Mesenchymal stem cell (in vitro differentiated cells and primary cell): Measurements from ENCODE around the gene CYP2A6.
"Not testable (repeated sequence)": the region's sequence is repeated elsewhere in the genome, so short reads cannot be mapped to it uniquely, and the experiment has no call there.

Experiments
- DNase-seq: peaks from one replicate; pipeline ENCODE4 v3.0.0-alpha.2; 2013
- H2AFZ ChIP-seq: one replicate; pipeline ENCODE4 v1.6.1; 2013; ENCODE audit warnings: low read depth, mild to moderate bottlenecking, control low read depth, inconsistent platforms, low read length, moderate library complexity
- H2AK5ac ChIP-seq: 2 replicates; pipeline ENCODE4 v1.6.1; 2013; ENCODE audit warnings: low read length, moderate library complexity, mild to moderate bottlenecking, inconsistent platforms; ENCODE audit not compliant: severe bottlenecking
- H2BK120ac ChIP-seq: one replicate; pipeline ENCODE4 v1.6.1; 2013; ENCODE audit warnings: low read depth, mild to moderate bottlenecking, inconsistent platforms, low read length, moderate library complexity
- H2BK12ac ChIP-seq, 2 experiments: one replicate each; pipeline ENCODE4 v1.6.1; 2013; ENCODE audit warnings: inconsistent platforms in 2 of 2, low read length in 2 of 2, mild to moderate bottlenecking in 2 of 2, moderate library complexity in 2 of 2, control low read depth in 1 of 2
- H2BK15ac ChIP-seq: one replicate; pipeline ENCODE4 v1.6.1; 2013; ENCODE audit warnings: mild to moderate bottlenecking, low read depth, inconsistent platforms; ENCODE audit not compliant: poor library complexity, severe bottlenecking
- H2BK5ac ChIP-seq: 2 replicates; pipeline ENCODE4 v1.6.1; 2013; ENCODE audit warnings: low read depth, mild to moderate bottlenecking, low read length, control low read depth, inconsistent platforms; ENCODE audit not compliant: poor library complexity, severe bottlenecking
- H3K14ac ChIP-seq, 2 experiments: one replicate each; pipeline ENCODE4 v1.6.1; 2013; ENCODE audit warnings: inconsistent platforms in 2 of 2, low read length in 2 of 2, control low read depth in 1 of 2, mild to moderate bottlenecking in 1 of 2, moderate library complexity in 1 of 2
- H3K18ac ChIP-seq, 2 experiments: one replicate each; pipeline ENCODE4 v1.6.1; 2013; ENCODE audit warnings: inconsistent platforms in 2 of 2, low read length in 2 of 2, control low read depth in 1 of 2, low read depth in 1 of 2, mild to moderate bottlenecking in 1 of 2
- H3K23ac ChIP-seq, 2 experiments: one replicate each; pipeline ENCODE4 v1.6.1; 2013; ENCODE audit warnings: inconsistent platforms in 2 of 2, low read length in 2 of 2, mild to moderate bottlenecking in 2 of 2, moderate library complexity in 2 of 2, control low read depth in 1 of 2
- H3K27ac ChIP-seq: 2 replicates; pipeline ENCODE4 v1.5.1; 2013; ENCODE audit warnings: mild to moderate bottlenecking, moderate library complexity, low read length, control low read depth, inconsistent platforms; ENCODE audit not compliant: poor library complexity, severe bottlenecking
- H3K27me3 ChIP-seq, 2 experiments: 2 replicates each; pipeline versions ENCODE4 v1.6.1 to v1.7.0; 2013; ENCODE audit warnings: low read length in 2 of 2, mild to moderate bottlenecking in 2 of 2, moderate library complexity in 2 of 2, control low read depth in 1 of 2, inconsistent platforms in 1 of 2; ENCODE audit not compliant: control insufficient read depth in 1 of 2, insufficient read depth in 1 of 2
- H3K36me3 ChIP-seq, 2 experiments: 2 replicates each; pipeline versions ENCODE4 v1.6.1 to v1.7.0; 2013; ENCODE audit warnings: low read length in 2 of 2, control low read depth in 1 of 2, inconsistent platforms in 1 of 2, low read depth in 1 of 2, mild to moderate bottlenecking in 1 of 2; ENCODE audit not compliant: insufficient read depth in 2 of 2, control insufficient read depth in 1 of 2
- H3K4ac ChIP-seq, 2 experiments: one replicate each; pipeline ENCODE4 v1.6.1; 2013; ENCODE audit warnings: inconsistent platforms in 2 of 2, low read length in 2 of 2, mild to moderate bottlenecking in 2 of 2, moderate library complexity in 2 of 2, control low read depth in 1 of 2, low read depth in 1 of 2
- H3K4me1 ChIP-seq: 2 replicates; pipeline ENCODE4 v1.6.1; 2013; ENCODE audit warnings: low read depth, low read length, control low read depth; ENCODE audit not compliant: control insufficient read depth, insufficient read depth
- H3K4me2 ChIP-seq: 2 replicates; pipeline ENCODE4 v1.6.1; 2013; ENCODE audit warnings: low read length, mild to moderate bottlenecking, inconsistent platforms; ENCODE audit not compliant: poor library complexity, severe bottlenecking
- H3K4me3 ChIP-seq, 2 experiments: 2 replicates each; pipeline versions ENCODE4 v1.5.1 to v1.7.0; 2013; ENCODE audit warnings: low read length in 2 of 2, mild to moderate bottlenecking in 2 of 2, control low read depth in 1 of 2, low read depth in 1 of 2; ENCODE audit not compliant: insufficient read depth in 1 of 2
- H3K79me1 ChIP-seq: replicated peaks from 2 replicates; pipeline ENCODE4 v1.6.1; 2013; ENCODE audit warnings: mild to moderate bottlenecking, control low read depth, low read length, inconsistent platforms; ENCODE audit not compliant: poor library complexity, severe bottlenecking
- H3K9ac ChIP-seq: 2 replicates; pipeline ENCODE4 v1.7.0; 2013; ENCODE audit warnings: mild to moderate bottlenecking, low read length, moderate library complexity
- H3K9me3 ChIP-seq: 2 replicates; pipeline ENCODE4 v1.7.0; 2013; ENCODE audit warnings: mild to moderate bottlenecking, low read length; ENCODE audit not compliant: control insufficient read depth
- H4K8ac ChIP-seq: one replicate; pipeline ENCODE4 v1.6.1; 2013; ENCODE audit warnings: inconsistent platforms, mild to moderate bottlenecking, low read length, moderate library complexity
- H4K91ac ChIP-seq: one replicate; pipeline ENCODE4 v1.6.1; 2013; ENCODE audit warnings: mild to moderate bottlenecking, low read length, inconsistent platforms
- WGBS: methylation state at CpG from one replicate; pipeline ENCODE4 v1.1.7; 2013; ENCODE audit warnings: mixed read lengths; 5-methylcytosine and 5-hydroxymethylcytosine counted together

CYP2A6 gene

DNA sequence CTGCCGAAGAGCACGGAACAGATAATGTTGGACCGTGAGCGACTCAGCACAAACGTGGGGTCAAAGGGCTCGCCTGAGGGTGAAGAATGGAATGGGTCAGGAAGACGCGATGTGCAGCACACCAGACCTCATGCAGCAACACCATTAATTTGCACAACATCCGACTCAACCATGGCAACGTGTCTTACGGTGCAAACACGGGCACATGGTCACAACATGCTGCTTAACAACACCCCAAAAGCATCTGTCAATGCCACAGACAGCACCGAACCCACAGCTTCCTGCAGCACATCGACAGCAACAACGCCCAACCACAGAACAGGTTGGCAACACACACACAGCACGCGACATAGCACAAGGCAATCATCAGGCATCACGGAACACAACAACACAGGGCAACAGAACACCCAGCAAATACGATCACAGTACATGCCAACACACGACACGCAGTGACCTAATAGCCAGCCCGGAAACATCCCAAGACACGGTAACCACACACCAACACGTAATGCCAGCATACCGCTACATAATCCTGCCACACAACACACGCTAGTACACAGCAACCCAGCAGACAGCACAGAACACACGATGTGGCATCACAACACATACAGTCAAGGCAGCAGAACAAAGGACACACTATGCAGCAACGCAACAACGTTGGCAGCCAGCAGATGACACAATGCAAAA, 23.4 kb downstream of the CYP2A6 start:
- WGBS = 97% methylated on average over 29 of the region's 29 CpGs

DNA sequence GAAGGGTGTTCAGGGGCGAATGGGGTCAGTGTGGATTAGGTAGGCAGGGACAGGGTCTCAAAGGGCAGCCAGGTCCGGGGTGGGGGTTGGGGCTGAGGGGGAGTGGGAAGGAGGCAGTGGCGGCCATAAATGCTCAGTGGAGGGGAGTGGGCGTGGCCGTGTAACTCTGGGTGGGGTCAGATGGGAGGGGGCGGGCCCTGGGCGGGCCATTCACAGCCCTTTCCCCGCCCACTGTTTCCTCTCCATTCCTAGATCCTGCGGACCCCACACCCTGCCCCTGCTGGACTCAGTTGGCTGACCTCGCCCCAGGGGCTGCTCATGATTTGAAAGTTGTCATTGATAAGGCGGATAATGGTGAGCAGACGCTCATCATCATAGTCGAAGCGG, 23.9 kb downstream of the CYP2A6 start:
- DNase-seq = not testable (repeated sequence)
- WGBS = 97% methylated on average over 6 of the region's 14 CpGs

More for the DNA sequence above, 23.4 kb downstream of the CYP2A6 start:
- H3K4me1 ChIP-seq = peaks cover 13% of the 10 kb centered on the region
- H3K4me3 ChIP-seq, H3K27me3 ChIP-seq, DNase-seq, H3K14ac ChIP-seq, H3K9me3 ChIP-seq, H3K27ac ChIP-seq, H3K79me1 ChIP-seq, H3K4me2 ChIP-seq, H2BK12ac ChIP-seq, H4K91ac ChIP-seq, H2BK120ac ChIP-seq, H3K9ac ChIP-seq, H2AFZ ChIP-seq, H3K18ac ChIP-seq, H2BK5ac ChIP-seq, H2AK5ac ChIP-seq, H3K4ac ChIP-seq, H4K8ac ChIP-seq, H3K23ac ChIP-seq, H2BK15ac ChIP-seq: not testable (repeated sequence)
- H3K36me3 ChIP-seq = peaks cover 11 to 28% of the 10 kb centered on the region in 2 experiments

DNA sequence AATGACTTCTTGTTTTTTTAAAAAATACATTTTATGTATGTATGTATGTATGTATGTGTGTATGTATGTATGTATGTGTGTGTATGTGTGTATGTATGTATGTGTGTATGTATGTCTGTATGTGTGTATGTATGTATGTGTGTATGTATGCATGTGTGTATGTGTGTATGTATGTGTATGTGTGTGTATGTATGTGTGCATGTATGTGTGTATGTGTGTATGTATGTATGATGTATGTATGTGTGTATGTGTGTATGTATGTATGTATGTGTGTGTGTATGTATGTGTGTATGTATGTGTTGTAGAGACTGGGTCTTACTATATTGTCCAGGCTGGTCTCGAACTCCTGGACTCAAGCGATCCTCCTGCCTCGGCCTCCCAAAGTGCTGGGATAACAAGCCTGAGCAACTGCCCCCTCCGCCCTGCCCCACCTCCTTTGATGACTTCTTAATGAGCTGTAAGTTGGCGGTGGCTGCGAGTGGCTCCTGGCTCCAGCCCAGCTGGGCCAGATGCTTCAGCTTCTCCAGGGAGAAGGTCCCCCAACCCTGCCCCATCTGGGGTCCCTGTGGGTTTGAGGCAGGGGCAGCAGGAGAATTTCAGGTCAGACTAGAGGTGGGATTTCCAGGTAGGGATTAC, 24.7 kb downstream of the CYP2A6 start:
- H3K27me3 ChIP-seq, H3K23ac ChIP-seq, H3K14ac ChIP-seq, H3K9me3 ChIP-seq, H4K8ac ChIP-seq, H2AFZ ChIP-seq, H2BK120ac ChIP-seq, H3K27ac ChIP-seq, H2AK5ac ChIP-seq, H4K91ac ChIP-seq, H3K18ac ChIP-seq, H3K79me1 ChIP-seq, H3K4ac ChIP-seq, H3K9ac ChIP-seq, H3K4me2 ChIP-seq, DNase-seq, H2BK12ac ChIP-seq, H2BK5ac ChIP-seq, H2BK15ac ChIP-seq, H3K4me3 ChIP-seq: not testable (repeated sequence)
- peaks cover 10% of the 10 kb centered on the region for H3K4me1 ChIP-seq
- no CpG with 5 or more reads among the region's 6 CpGs for whole genome bisulfite sequencing
- H3K36me3 ChIP-seq = peaks cover 11 to 28% of the 10 kb centered on the region in 2 experiments

More for the DNA sequence above, 23.9 kb downstream of the CYP2A6 start:
- Histone ChIP-seq H3K36me3 (peaks cover 11 to 28% of the 10 kb centered on the region in 2 experiments), H3K4me1 (peaks cover 10% of the 10 kb centered on the region)
- H2AFZ ChIP-seq, H3K18ac ChIP-seq, H3K23ac ChIP-seq, H3K27ac ChIP-seq, H4K8ac ChIP-seq, H3K14ac ChIP-seq, H2BK5ac ChIP-seq, H2BK12ac ChIP-seq, H3K9me3 ChIP-seq, H3K4me3 ChIP-seq, H3K27me3 ChIP-seq, H3K4ac ChIP-seq, H3K9ac ChIP-seq, H3K79me1 ChIP-seq, H2BK15ac ChIP-seq, H2AK5ac ChIP-seq, H3K4me2 ChIP-seq, H4K91ac ChIP-seq, H2BK120ac ChIP-seq: not testable (repeated sequence)

DNA sequence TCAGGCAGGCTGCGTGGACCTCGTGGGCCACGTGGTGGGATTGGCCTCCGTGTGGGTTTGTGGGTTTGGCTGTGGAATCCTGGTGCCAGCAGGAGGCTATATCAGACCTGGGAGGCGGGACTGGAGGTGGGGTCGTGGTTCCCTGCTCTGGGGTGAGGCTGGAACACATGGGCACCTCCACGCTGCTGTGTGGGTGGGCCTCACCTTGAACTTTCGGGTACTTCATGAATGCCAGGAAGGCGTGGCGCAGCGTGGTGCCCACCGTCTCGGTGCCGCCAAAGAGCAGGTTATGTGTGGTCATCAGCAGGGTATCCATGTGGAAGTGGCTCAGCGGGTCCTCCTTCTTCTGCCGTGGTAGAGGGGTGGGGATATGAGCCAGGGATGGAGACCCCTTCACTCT, 25.3 kb downstream of the CYP2A6 start:
- H2AK5ac ChIP-seq, H3K27ac ChIP-seq, H3K79me1 ChIP-seq, H3K4ac ChIP-seq, H3K4me3 ChIP-seq, H2BK15ac ChIP-seq, H3K18ac ChIP-seq, H3K27me3 ChIP-seq, H2BK120ac ChIP-seq, H3K9me3 ChIP-seq, DNase-seq, H2BK5ac ChIP-seq, H2AFZ ChIP-seq, H3K4me2 ChIP-seq, H3K23ac ChIP-seq, H3K14ac ChIP-seq, H3K9ac ChIP-seq, H4K91ac ChIP-seq: not testable (repeated sequence)
- Histone ChIP-seq H2BK12ac (peak overlapping the region in 1 of 2 experiments; percentile 27), H3K36me3 (peaks cover 11 to 28% of the 10 kb centered on the region in 2 experiments), H3K4me1 (peaks cover 10% of the 10 kb centered on the region), H4K8ac (peak overlapping the region; percentile 42)
- WGBS = 97% methylated on average over 16 of the region's 16 CpGs
